OCI-LY1 (cell line): Measurements from ENCODE around the gene MYO15A.

Source experiments
- H2AFZ ChIP-seq: fragments of 200-600 bp; sonication (generic), shearing (Covaris generic); 2 replicates; pipeline ENCODE4 v1.6.0; 2014; ENCODE audit warnings: antibody characterized with exemption, mild to moderate bottlenecking, low read length
- H3F3A ChIP-seq: fragments of 200-600 bp; sonication (generic), shearing (Covaris generic); 2 replicates; pipeline ENCODE4 v1.6.0; 2014; ENCODE audit warnings: mild to moderate bottlenecking, antibody characterized with exemption, low read length, moderate library complexity; ENCODE audit not compliant: insufficient read depth
- H3K27ac ChIP-seq: fragments of 200-600 bp; sonication (generic); 2 replicates; pipeline ENCODE4 v1.5.1; 2014; ENCODE audit warnings: low read length, mixed run types, mild to moderate bottlenecking, low read depth; ENCODE audit not compliant: poor library complexity, severe bottlenecking
- H3K27me3 ChIP-seq: fragments of 200-600 bp; sonication (generic); 2 replicates; pipeline ENCODE4 v1.6.0; 2014; ENCODE audit warnings: antibody characterized with exemption, mild to moderate bottlenecking, low read length, moderate library complexity; ENCODE audit not compliant: insufficient read depth
- H3K36me3 ChIP-seq: fragments of 200-600 bp; sonication (generic); 2 replicates; pipeline ENCODE4 v1.6.1; 2014; ENCODE audit warnings: mild to moderate bottlenecking, antibody characterized with exemption, low read length, moderate library complexity, mixed read lengths; ENCODE audit not compliant: insufficient read depth
- H3K4me1 ChIP-seq: fragments of 200-600 bp; sonication (generic); 2 replicates; pipeline ENCODE4 v1.5.1; 2014; ENCODE audit warnings: mild to moderate bottlenecking, low read length, moderate library complexity; ENCODE audit not compliant: insufficient read depth, severe bottlenecking
- H3K4me2 ChIP-seq: fragments of 200-600 bp; sonication (generic), shearing (Covaris generic); 2 replicates; pipeline ENCODE4 v1.6.1; 2014; ENCODE audit warnings: low read length
- H3K4me3 ChIP-seq: fragments of 200-600 bp; sonication (generic); 2 replicates; pipeline ENCODE4 v1.5.1; 2014; ENCODE audit warnings: low read length, low read depth, mild to moderate bottlenecking, mixed read lengths; ENCODE audit not compliant: poor library complexity, severe bottlenecking
- H3K79me2 ChIP-seq: fragments of 200-600 bp; shearing (Covaris generic); 2 replicates; pipeline ENCODE4 v1.6.1; 2016; ENCODE audit warnings: mixed run types, low read length, mixed read lengths; ENCODE audit not compliant: insufficient read depth
- H3K9ac ChIP-seq: fragments of 200-600 bp; sonication (generic), shearing (Covaris generic); 2 replicates; pipeline ENCODE4 v1.6.1; 2014; ENCODE audit warnings: mild to moderate bottlenecking, low read length, mixed read lengths
- H3K9me2 ChIP-seq: fragments of 200-600 bp; sonication (generic), shearing (Covaris generic); 2 replicates; pipeline ENCODE4 v1.6.1; 2014; ENCODE audit warnings: low read depth, mild to moderate bottlenecking, low read length, mixed read lengths
- H3K9me3 ChIP-seq: fragments of 200-600 bp; shearing (Covaris generic); 2 replicates; pipeline ENCODE4 v1.6.1; 2014; ENCODE audit warnings: low read length, mixed read lengths
- H4K20me1 ChIP-seq: fragments of 200-600 bp; sonication (generic), shearing (Covaris generic); 2 replicates; pipeline ENCODE4 v1.6.0; 2016; ENCODE audit warnings: mild to moderate bottlenecking, low read length; ENCODE audit not compliant: insufficient read depth
- EZH2 ChIP-seq: fragments of 200-600 bp; sonication (generic), shearing (Covaris generic); IDR thresholded peaks from 2 replicates; pipeline ENCODE4 v1.8.0; 2017; ENCODE audit warnings: borderline replicate concordance, mixed run types, mild to moderate bottlenecking, antibody characterized with exemption, low read length, moderate library complexity, mixed read lengths
- TF ChIP-seq, protein P1 (sequence below): fragments of 200-600 bp; sonication (generic), shearing (Covaris generic); IDR thresholded peaks from 2 replicates; pipeline ENCODE4 v1.5.1; 2017; ENCODE audit warnings: mild to moderate bottlenecking, antibody characterized with exemption, low read length, moderate library complexity, mixed read lengths

Gene MYO15A

DNA sequence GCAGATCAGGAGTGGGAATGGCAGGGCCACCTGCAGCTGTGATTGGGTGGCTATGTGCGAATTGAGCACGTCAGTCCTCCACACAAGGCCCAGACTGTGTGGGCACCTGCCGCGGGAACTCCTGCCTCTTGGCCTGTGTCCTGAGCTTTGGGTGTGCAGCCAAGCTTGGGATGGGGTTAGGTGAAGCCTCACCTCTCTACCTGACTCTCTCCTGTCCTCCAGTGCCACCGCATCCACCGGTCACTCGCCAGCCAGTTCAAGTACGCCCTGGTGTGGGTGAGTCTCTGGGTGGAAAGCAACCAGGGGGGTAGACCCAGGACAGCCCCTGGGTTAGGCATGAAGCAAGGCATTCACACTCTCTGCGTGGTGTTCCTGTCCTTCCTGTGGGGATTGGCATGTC lies 2.3 kb upstream of the MYO15A start:
- Histone ChIP-seq H3K4me3 (no peak overlapping the region), H3K36me3 (peaks cover 49% of the 10 kb centered on the region), H3K9ac (no peak overlapping the region), H3K9me2 (no peaks in the 10 kb centered on the region), H2AFZ (no peak overlapping the region), H3K27ac (no peak overlapping the region), H3F3A (no peaks in the 10 kb centered on the region), H3K27me3 (no peaks in the 10 kb centered on the region), H3K79me2 (no peaks in the 10 kb centered on the region), H4K20me1 (no peaks in the 10 kb centered on the region), H3K9me3 (no peaks in the 10 kb centered on the region), H3K4me1 (no peaks in the 10 kb centered on the region), H3K4me2 (no peak overlapping the region)
- no peak for TF ChIP-seq EZH2
- TF ChIP-seq, protein P1, sequence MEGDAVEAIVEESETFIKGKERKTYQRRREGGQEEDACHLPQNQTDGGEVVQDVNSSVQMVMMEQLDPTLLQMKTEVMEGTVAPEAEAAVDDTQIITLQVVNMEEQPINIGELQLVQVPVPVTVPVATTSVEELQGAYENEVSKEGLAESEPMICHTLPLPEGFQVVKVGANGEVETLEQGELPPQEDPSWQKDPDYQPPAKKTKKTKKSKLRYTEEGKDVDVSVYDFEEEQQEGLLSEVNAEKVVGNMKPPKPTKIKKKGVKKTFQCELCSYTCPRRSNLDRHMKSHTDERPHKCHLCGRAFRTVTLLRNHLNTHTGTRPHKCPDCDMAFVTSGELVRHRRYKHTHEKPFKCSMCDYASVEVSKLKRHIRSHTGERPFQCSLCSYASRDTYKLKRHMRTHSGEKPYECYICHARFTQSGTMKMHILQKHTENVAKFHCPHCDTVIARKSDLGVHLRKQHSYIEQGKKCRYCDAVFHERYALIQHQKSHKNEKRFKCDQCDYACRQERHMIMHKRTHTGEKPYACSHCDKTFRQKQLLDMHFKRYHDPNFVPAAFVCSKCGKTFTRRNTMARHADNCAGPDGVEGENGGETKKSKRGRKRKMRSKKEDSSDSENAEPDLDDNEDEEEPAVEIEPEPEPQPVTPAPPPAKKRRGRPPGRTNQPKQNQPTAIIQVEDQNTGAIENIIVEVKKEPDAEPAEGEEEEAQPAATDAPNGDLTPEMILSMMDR: no peak

DNA sequence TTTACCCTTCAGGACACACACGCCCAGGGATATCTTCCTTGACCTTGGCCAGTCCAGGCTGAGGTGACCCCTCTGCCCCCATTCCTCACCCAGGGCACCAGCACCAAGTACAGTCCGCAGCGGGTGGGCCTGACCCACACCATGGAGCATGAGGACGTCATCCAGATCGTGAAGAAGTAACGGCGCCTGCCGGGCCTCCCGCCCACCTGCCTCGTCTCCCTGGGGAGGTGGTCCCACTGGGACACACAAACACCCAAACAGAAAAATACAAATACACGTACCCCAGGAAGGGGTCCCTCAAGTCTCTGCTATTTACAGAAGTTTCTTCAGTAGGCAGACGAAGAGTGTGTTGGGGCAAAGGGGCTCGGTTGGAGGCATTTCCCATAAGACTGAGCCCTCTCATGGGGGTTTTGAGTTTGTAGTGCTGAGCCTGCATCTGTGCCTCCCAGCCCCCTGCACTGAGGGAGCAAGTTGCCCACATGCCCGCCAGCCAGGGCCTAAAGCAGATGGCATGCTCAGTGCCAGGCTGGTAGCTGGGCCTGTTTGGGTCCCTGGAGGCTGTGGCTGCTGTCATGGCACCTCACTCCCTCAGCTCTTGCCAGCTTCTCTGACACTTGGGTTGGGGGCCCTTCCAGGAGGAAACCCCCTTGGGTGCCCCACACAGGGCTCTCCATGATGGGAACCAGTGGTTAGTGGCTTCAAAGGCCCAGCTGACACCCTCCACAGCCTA lies 1.3 kb upstream of the MYO15A start:
- no peak overlapping the region for H3K9ac ChIP-seq

DNA sequence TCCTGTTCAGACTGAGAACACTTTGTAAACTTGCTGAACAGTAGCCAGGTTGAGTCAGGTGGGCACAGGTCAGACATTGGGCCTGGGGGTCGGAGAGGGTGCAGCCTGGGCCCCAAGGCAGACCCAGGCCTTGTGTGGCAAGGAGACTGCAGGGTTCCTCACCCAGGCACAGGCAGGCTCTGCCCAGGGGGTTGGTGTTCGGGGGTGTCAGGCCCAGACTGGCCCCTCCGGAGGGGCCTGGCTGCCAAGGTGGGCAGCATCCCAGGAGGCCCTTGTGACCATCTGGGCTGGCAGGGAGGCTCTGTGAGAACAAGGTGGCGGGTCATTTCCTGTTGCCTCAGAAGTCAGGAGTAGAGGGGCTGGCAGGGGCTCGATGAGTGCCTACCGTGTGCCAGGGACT lies 585 bp upstream of the MYO15A start:
- H3K27me3 ChIP-seq: 0 out of 2 replicates have a peak, but pooled peaks cover 3% of the 10 kb centered on the region
- no peaks in the 10 kb centered on the region for H4K20me1 ChIP-seq
- H3K79me2 ChIP-seq: no peaks in the 10 kb centered on the region
- H3K9me2 ChIP-seq: no peaks in the 10 kb centered on the region
- peaks cover 35% of the 10 kb centered on the region for H3K36me3 ChIP-seq
- no peaks in the 10 kb centered on the region for H3K9me3 ChIP-seq
- no peak overlapping the region for H3K27ac ChIP-seq
- TF ChIP-seq, protein P1: no peak
- TF ChIP-seq EZH2: no peak
- no peak overlapping the region for H3K4me3 ChIP-seq
- no peak overlapping the region for H3K4me2 ChIP-seq
- H3F3A ChIP-seq: no peaks in the 10 kb centered on the region
- no peak overlapping the region for H3K9ac ChIP-seq
- no peak overlapping the region for H2AFZ ChIP-seq
- no peaks in the 10 kb centered on the region for H3K4me1 ChIP-seq

More for the DNA sequence above, 1.3 kb upstream of the MYO15A start:
- no peaks in the 10 kb centered on the region for H3F3A ChIP-seq
- H3K27me3 ChIP-seq: 0 out of 2 replicates have a peak, but pooled peaks cover 3% of the 10 kb centered on the region
- no peaks in the 10 kb centered on the region for H3K79me2 ChIP-seq
- no peak overlapping the region for H3K27ac ChIP-seq
- no peak for TF ChIP-seq EZH2
- TF ChIP-seq, protein P1: no peak
- no peak overlapping the region for H2AFZ ChIP-seq
- H3K9me2 ChIP-seq: no peaks in the 10 kb centered on the region
- no peak overlapping the region for H3K4me2 ChIP-seq
- no peaks in the 10 kb centered on the region for H3K4me1 ChIP-seq
- H3K9me3 ChIP-seq: no peaks in the 10 kb centered on the region
- H3K36me3 ChIP-seq: peaks cover 40% of the 10 kb centered on the region
- no peaks in the 10 kb centered on the region for H4K20me1 ChIP-seq
- H3K4me3 ChIP-seq: no peak overlapping the region
